Esophagus muscularis mucosa (tissue), 4 donors: ENCODE measurements around the gene PIK3R5.

Experiments
- CTCF ChIP-seq, 3 experiments: fragments of 200-600 bp in 2 of 3; fragments of 450-650 bp in 1 of 3; sonication (generic) in 2 of 3; IDR thresholded peaks; one replicate each; pipeline ENCODE4 v1.5.1; 2017 to 2019; ENCODE audit warnings: antibody characterized with exemption in 3 of 3, mild to moderate bottlenecking in 2 of 3, moderate library complexity in 1 of 3
- EP300 ChIP-seq: sonication (generic); formaldehyde crosslinking; IDR thresholded peaks from one replicate; pipeline ENCODE4 v1.6.1; 2017; ENCODE audit warnings: antibody characterized with exemption
- POLR2A ChIP-seq: fragments of 450-650 bp; IDR thresholded peaks from one replicate; pipeline ENCODE4 v1.6.1; 2017; ENCODE audit warnings: antibody characterized with exemption, moderate library complexity, mild to moderate bottlenecking, low read depth

- TF ChIP-seq CTCF (IDR thresholded peaks at IDR 0.05): no peak
- TF ChIP-seq POLR2A: no peak
- no peak for TF ChIP-seq EP300
Measured at GRCh38 chr17:8857919-8858318, 107.6 kb downstream of the PIK3R5 start.
